T-helper 2 cell treated with Interferon-gamma antibody and Interleukin-4, amounts not matched to agents 100 ng/mL and 5 ng/mL, for 36 hours (primary cell): Measurements from ENCODE around the gene ALDH5A1. TPM values are rescaled to one million over a fixed set of nuclear protein-coding genes. Genes with fewer than 3 reads are reported as not detected.

Source experiments
- intact Hi-C: fragments of 100-400 bp; cut with micrococcal nuclease; formaldehyde crosslinking; loops from one replicate; pipeline ENCODE4 v1.15.1; 2023
- total RNA-seq: library from RNA; stranded (reverse); gene quantifications from 2 replicates; pipeline ENCODE4 v1.2.3, GENCODE V29; 2022

ALDH5A1 gene
- total RNA-seq, 1 donor from 2014 or later = 5.9 TPM

- intact Hi-C loops = no loop called here
These were observed 27.7 kb downstream of the ALDH5A1 start for GRCh38 chr6:24522228-24523176.

GRCh38 chr6:24524329-24524728, 29.6 kb downstream of the ALDH5A1 start:
- intact Hi-C loops = no loop called here

- intact Hi-C loops = no loop called here
These were observed 30.0 kb downstream of the ALDH5A1 start for GRCh38 chr6:24524805-24525204.

GRCh38 chr6:24529985-24530384, 35.2 kb downstream of the ALDH5A1 start:
- intact Hi-C loops = no loop called here

- intact Hi-C loops = no loop called here
These were observed 39.6 kb downstream of the ALDH5A1 start for GRCh38 chr6:24534329-24534728.

GRCh38 chr6:24535210-24535609, 40.4 kb downstream of the ALDH5A1 start:
- intact Hi-C loops = no loop called here

- intact Hi-C loops = no loop called here
These were observed 41.7 kb downstream of the ALDH5A1 start for GRCh38 chr6:24536466-24536865.

- intact Hi-C loops = no loop called here
These were observed 42.4 kb downstream of the ALDH5A1 start for GRCh38 chr6:24537082-24537699.

- intact Hi-C loops = no loop called here
These were observed 43.1 kb downstream of the ALDH5A1 start for GRCh38 chr6:24537771-24538385.

GRCh38 chr6:24539416-24539815, 44.6 kb downstream of the ALDH5A1 start:
- intact Hi-C loops = no loop called here

- intact Hi-C loops = no loop called here
These were observed 45.4 kb downstream of the ALDH5A1 start for GRCh38 chr6:24540197-24540596.

- intact Hi-C loops = no loop called here
These were observed 48.9 kb downstream of the ALDH5A1 start for GRCh38 chr6:24543683-24544082.

- intact Hi-C loops = no loop called here
These were observed 50.4 kb downstream of the ALDH5A1 start for GRCh38 chr6:24545183-24545582.

- intact Hi-C loops = no loop called here
These were observed 50.9 kb downstream of the ALDH5A1 start for GRCh38 chr6:24545691-24546090.

GRCh38 chr6:24546439-24546838, 51.7 kb downstream of the ALDH5A1 start:
- intact Hi-C loops = no loop called here

- intact Hi-C loops = no loop called here
These were observed 52.5 kb downstream of the ALDH5A1 start for GRCh38 chr6:24547243-24547642.

- intact Hi-C loops = no loop called here
These were observed 54.4 kb downstream of the ALDH5A1 start for GRCh38 chr6:24549158-24549557.

- intact Hi-C loops = no loop called here
These were observed 55.0 kb downstream of the ALDH5A1 start for GRCh38 chr6:24549674-24550353.

- intact Hi-C loops = no loop called here
These were observed 56.4 kb downstream of the ALDH5A1 start for GRCh38 chr6:24551139-24551538.

GRCh38 chr6:24554474-24554873, 59.7 kb downstream of the ALDH5A1 start:
- intact Hi-C loops = no loop called here

GRCh38 chr6:24558516-24558915, 63.7 kb downstream of the ALDH5A1 start:
- intact Hi-C loops = no loop called here

GRCh38 chr6:24564081-24564480, 69.3 kb downstream of the ALDH5A1 start:
- intact Hi-C loops = no loop called here
